PC-9 (cell line): Measurements from ENCODE around the gene ZNF618. TPM values are rescaled to one million over a fixed set of nuclear protein-coding genes. Genes with fewer than 3 reads are reported as not detected.

Source experiments
- BruUV-seq: library from RNA; stranded (reverse); fragments of 400-500 nt; replicated peaks from 2 replicates; lab custom pipeline; 2021; lab: Mats Ljungman, UMichigan
- CTCF ChIA-PET: fragments of 300-600 bp; sonication (Branson Sonifier 250); formaldehyde crosslinking; loops from one replicate; lab custom pipeline; 2022; ENCODE audit warnings: antibody characterized with exemption; lab: Charles Lee
- POLR2A ChIA-PET: fragments of 300-600 bp; sonication (Branson Sonifier 250); formaldehyde crosslinking; loops from one replicate; lab custom pipeline; 2022; ENCODE audit warnings: antibody characterized with exemption; ENCODE audit not compliant: unreplicated experiment; lab: Charles Lee
- DNase-seq, 2 experiments: peaks; one replicate each; pipeline versions ENCODE4 v3.0.0 to v3.0.0-alpha.2; 2015 to 2022; ENCODE audit warnings: mixed read lengths in 1 of 2
- H2AFZ ChIP-seq: fragments of 200-600 bp; sonication (generic); 2 replicates; pipeline ENCODE4 v1.8.1; 2017; ENCODE audit warnings: antibody characterized with exemption
- H3F3A ChIP-seq: fragments of 200-600 bp; sonication (generic); 2 replicates; pipeline ENCODE4 v1.8.1; 2017; ENCODE audit warnings: antibody characterized with exemption, mild to moderate bottlenecking, low read depth; ENCODE audit not compliant: insufficient read depth
- H3K27ac ChIP-seq: fragments of 200-600 bp; sonication (generic); 2 replicates; pipeline ENCODE4 v1.6.1; 2016; ENCODE audit warnings: mixed run types
- H3K27me3 ChIP-seq: fragments of 200-600 bp; sonication (generic); 2 replicates; pipeline ENCODE4 v1.6.1; 2016; ENCODE audit warnings: low read depth, mixed run types; ENCODE audit not compliant: insufficient read depth
- H3K36me3 ChIP-seq: fragments of 200-600 bp; sonication (generic); 2 replicates; pipeline ENCODE4 v1.6.1; 2016; ENCODE audit warnings: low read depth, mixed run types
- H3K4me1 ChIP-seq: fragments of 200-600 bp; sonication (generic); replicated peaks from 2 replicates; pipeline ENCODE4 v1.6.1; 2016; ENCODE audit warnings: mixed run types; ENCODE audit not compliant: insufficient read depth
- H3K4me2 ChIP-seq: fragments of 200-600 bp; sonication (generic); 2 replicates; pipeline ENCODE4 v1.6.1; 2017; ENCODE audit warnings: mixed run types
- H3K4me3 ChIP-seq: fragments of 200-600 bp; sonication (generic); 2 replicates; pipeline ENCODE4 v1.6.1; 2016; ENCODE audit warnings: mixed run types
- H3K79me2 ChIP-seq: fragments of 200-600 bp; sonication (generic); 2 replicates; pipeline ENCODE4 v1.6.1; 2017; ENCODE audit warnings: low read depth, mixed run types
- H3K9me2 ChIP-seq: fragments of 200-600 bp; sonication (generic); 2 replicates; pipeline ENCODE4 v1.8.1; 2017; ENCODE audit warnings: mild to moderate bottlenecking; ENCODE audit not compliant: insufficient read depth
- H3K9me3 ChIP-seq: fragments of 200-600 bp; sonication (generic); 2 replicates; pipeline ENCODE4 v1.8.1; 2016; ENCODE audit warnings: low read depth; ENCODE audit not compliant: insufficient read depth
- H4K20me1 ChIP-seq: fragments of 200-600 bp; sonication (generic); 2 replicates; pipeline ENCODE4 v1.8.1; 2017; ENCODE audit not compliant: insufficient read depth
- EZH2 ChIP-seq: fragments of 200-600 bp; sonication (generic); IDR thresholded peaks from 2 replicates; pipeline ENCODE4 v1.8.0; 2017; ENCODE audit warnings: antibody characterized with exemption, low read depth
- intact Hi-C: fragments of 100-400 bp; cut with micrococcal nuclease; formaldehyde crosslinking; loops from one replicate; pipeline ENCODE4 v1.10.0; 2022; ENCODE audit not compliant: unreplicated experiment
- total RNA-seq: library from RNA; stranded (reverse); gene quantifications from 2 replicates; pipeline ENCODE4 v1.2.3, GENCODE V29; 2021
- TF ChIP-seq, protein P1 (sequence below): fragments of 200-600 bp; sonication (generic); conservative IDR thresholded peaks from 2 replicates; pipeline ENCODE4 v1.6.1; 2017; ENCODE audit warnings: mixed run types, antibody characterized with exemption, mild to moderate bottlenecking, moderate library complexity

ZNF618 gene
- total RNA-seq, 1 experiment from 2014 or later, result 0.20 TPM

DNA sequence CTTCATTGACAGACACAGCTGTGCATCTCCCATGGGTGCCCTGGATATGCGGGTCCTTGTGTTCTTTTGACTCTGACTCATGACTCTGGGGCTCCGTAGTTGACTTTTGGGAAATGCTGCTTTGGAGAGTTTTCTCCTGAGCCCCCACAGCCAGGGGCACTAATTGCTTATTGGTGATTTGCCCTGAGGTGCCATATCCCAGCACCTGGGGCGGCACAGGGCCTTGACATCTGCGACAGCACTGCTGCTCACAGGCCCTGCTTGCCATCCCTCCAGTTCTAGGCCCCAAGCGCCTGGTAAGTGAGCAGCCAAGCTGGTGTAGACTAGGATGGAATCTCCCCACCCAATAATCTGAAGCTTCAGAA is 126.9 kb downstream of the ZNF618 start:
- CTCF ChIA-PET, result no interaction called here

DNA sequence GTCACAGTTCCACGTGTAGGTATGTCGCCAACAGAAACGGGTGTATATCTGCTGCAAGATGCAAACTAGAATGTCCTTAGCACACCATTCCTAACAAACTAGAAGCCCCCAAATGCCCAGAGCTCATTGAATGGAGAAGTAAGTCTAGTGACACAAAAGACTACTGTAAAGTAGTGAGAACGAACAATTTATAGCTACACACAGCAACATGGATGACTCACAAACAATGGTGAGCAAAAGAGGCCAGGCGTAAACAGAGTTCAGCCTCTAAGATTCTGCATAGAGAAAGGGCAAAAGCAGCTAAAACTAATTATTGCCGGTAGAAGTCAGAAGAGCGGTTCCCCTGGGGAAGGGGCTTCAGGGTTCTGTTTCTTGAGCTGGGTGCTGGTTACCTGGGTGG is 127.2 kb downstream of the ZNF618 start:
- POLR2A ChIA-PET, result no interaction called here
- H3K27me3 ChIP-seq, result peaks cover 79% of the 10 kb centered on the region
- TF ChIP-seq, protein P1, sequence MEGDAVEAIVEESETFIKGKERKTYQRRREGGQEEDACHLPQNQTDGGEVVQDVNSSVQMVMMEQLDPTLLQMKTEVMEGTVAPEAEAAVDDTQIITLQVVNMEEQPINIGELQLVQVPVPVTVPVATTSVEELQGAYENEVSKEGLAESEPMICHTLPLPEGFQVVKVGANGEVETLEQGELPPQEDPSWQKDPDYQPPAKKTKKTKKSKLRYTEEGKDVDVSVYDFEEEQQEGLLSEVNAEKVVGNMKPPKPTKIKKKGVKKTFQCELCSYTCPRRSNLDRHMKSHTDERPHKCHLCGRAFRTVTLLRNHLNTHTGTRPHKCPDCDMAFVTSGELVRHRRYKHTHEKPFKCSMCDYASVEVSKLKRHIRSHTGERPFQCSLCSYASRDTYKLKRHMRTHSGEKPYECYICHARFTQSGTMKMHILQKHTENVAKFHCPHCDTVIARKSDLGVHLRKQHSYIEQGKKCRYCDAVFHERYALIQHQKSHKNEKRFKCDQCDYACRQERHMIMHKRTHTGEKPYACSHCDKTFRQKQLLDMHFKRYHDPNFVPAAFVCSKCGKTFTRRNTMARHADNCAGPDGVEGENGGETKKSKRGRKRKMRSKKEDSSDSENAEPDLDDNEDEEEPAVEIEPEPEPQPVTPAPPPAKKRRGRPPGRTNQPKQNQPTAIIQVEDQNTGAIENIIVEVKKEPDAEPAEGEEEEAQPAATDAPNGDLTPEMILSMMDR, result no peak
- no peak for TF ChIP-seq EZH2
- no peak for DNase-seq
- H3K4me1 ChIP-seq, result no peaks in the 10 kb centered on the region
- no peak overlapping the region for H3K27ac ChIP-seq
- H3K4me2 ChIP-seq, result no peak overlapping the region
- CTCF ChIA-PET, result no interaction called here
- intact Hi-C loops, result no loop called here
- no peaks in the 10 kb centered on the region for H4K20me1 ChIP-seq
- no peak overlapping the region for H2AFZ ChIP-seq
- H3K4me3 ChIP-seq, result no peak overlapping the region
- no peaks in the 10 kb centered on the region for H3F3A ChIP-seq
- no peaks in the 10 kb centered on the region for H3K9me3 ChIP-seq
- no peaks in the 10 kb centered on the region for H3K79me2 ChIP-seq
- BruUV-seq, result no TSS peak
- H3K36me3 ChIP-seq, result no peaks in the 10 kb centered on the region
- H3K9me2 ChIP-seq, result no peaks in the 10 kb centered on the region

More for the DNA sequence above, 126.9 kb downstream of the ZNF618 start:
- no peak for DNase-seq
- H4K20me1 ChIP-seq, result no peaks in the 10 kb centered on the region
- H3K79me2 ChIP-seq, result no peaks in the 10 kb centered on the region
- H3K4me3 ChIP-seq, result no peak overlapping the region
- no peak overlapping the region for H3K27ac ChIP-seq
- no peaks in the 10 kb centered on the region for H3K9me3 ChIP-seq
- no peaks in the 10 kb centered on the region for H3F3A ChIP-seq
- H3K4me1 ChIP-seq, result no peaks in the 10 kb centered on the region
- TF ChIP-seq, protein P1, result no peak
- TF ChIP-seq EZH2, result no peak; the same call in 1 of the 2 replicates
- H3K27me3 ChIP-seq, result peaks cover 75% of the 10 kb centered on the region
- H3K9me2 ChIP-seq, result no peaks in the 10 kb centered on the region
- H3K36me3 ChIP-seq, result no peaks in the 10 kb centered on the region
- intact Hi-C loops, result no loop called here
- POLR2A ChIA-PET, result no interaction called here
- H2AFZ ChIP-seq, result no peak overlapping the region
- no TSS peak for BruUV-seq
- H3K4me2 ChIP-seq, result no peak overlapping the region

DNA sequence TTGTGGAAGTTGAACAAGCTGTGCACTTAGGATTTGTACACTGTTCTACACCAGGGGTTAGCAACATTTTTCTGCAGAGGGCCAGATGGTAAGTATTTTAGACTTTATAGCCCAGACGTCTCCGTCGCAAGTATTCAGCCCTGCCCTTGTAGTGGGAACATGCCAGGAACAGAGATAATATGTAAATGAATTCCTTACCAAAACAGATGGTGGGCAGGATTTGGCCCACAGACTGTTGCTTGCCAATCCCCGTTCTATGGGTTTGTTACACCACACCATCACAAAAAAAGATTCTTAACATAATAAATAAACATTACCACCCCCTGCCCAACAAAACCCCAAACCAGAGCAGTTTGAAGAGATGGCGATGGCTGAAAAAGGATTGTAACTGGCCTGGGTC is 127.6 kb downstream of the ZNF618 start:
- no peaks in the 10 kb centered on the region for H4K20me1 ChIP-seq
- CTCF ChIA-PET, result no interaction called here
- intact Hi-C loops, result no loop called here
- no peaks in the 10 kb centered on the region for H3K79me2 ChIP-seq
- BruUV-seq, result no TSS peak
- POLR2A ChIA-PET, result no interaction called here
- DNase-seq, result no peak
- H2AFZ ChIP-seq, result no peak overlapping the region
- no peaks in the 10 kb centered on the region for H3F3A ChIP-seq
- no peak overlapping the region for H3K4me3 ChIP-seq
- H3K9me2 ChIP-seq, result no peaks in the 10 kb centered on the region
- TF ChIP-seq EZH2, result no peak
- TF ChIP-seq, protein P1, result no peak
- peaks cover 83% of the 10 kb centered on the region for H3K27me3 ChIP-seq
- H3K4me2 ChIP-seq, result no peak overlapping the region
- H3K36me3 ChIP-seq, result no peaks in the 10 kb centered on the region
- H3K27ac ChIP-seq, result no peak overlapping the region
- H3K9me3 ChIP-seq, result no peaks in the 10 kb centered on the region
- no peaks in the 10 kb centered on the region for H3K4me1 ChIP-seq
